ENCODE results near the gene CALCA. TPM values are rescaled to one million over a fixed set of nuclear protein-coding genes. Genes with fewer than 3 reads are reported as not detected.

The CALCA gene
- total and polyA plus RNA-seq, 2 of the 8 experiments (the other 6 are each of a cell fraction or from before 2014, with no cell fraction given), result 0.50 to 0.73 TPM

DNA sequence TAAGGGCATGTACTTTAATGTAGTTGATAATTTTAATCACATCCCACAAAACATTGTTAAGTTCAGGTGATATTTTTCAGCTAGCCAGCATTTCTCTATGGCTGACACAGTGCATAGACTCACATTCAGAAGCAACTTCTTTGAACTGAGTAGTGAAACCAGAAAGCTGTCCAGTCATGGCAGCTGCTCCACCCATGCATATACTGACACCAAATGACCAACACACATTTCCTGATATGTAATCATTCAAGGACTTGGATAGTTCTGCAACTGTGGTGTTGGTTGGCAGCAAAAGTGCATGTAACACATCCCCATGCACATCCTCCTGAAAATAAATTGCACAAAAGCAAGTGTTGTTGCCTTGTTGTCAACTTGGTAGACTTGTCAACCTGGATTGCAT is 39.7 kb downstream of the CALCA start:
- Histone ChIP-seq H4K5ac (ENCODE audit: insufficient read length, low read depth, low read length) (no peak overlapping the region), H2BK12ac (ENCODE audit: low read depth, low read length) (no peak overlapping the region), H3K9ac (replicated peaks in 1 of 4; ENCODE audit: extremely low read depth in 1 of 4, low read depth in 3 of 4, low read length in 3 of 4) (no peak overlapping the region), H3K23me2 (ENCODE audit: low read depth, low read length) (no peaks in the 10 kb centered on the region), H3K4me1 (replicated peaks in 1 of 4; ENCODE audit: control insufficient read depth in 3 of 4, insufficient read depth in 4 of 4, low read length in 3 of 4) (no peaks in the 10 kb centered on the region), H3K18ac (ENCODE audit: extremely low read depth, low read length) (no peak overlapping the region), H2BK120ac (replicated peaks; ENCODE audit: low read depth, low read length) (no peak overlapping the region), H3K79me2 (ENCODE audit: control insufficient read depth in 1 of 2, insufficient read depth in 2 of 2, low read length in 2 of 2) (no peaks in the 10 kb centered on the region), H4K91ac (replicated peaks; ENCODE audit: insufficient read length, low read length) (no peak overlapping the region), H3K9me3 (ENCODE audit: insufficient read depth in 2 of 2, low read depth in 1 of 2, low read length in 1 of 2) (peaks cover 0 to 10% of the 10 kb centered on the region in 2 experiments; a peak in 3 of 4 replicates), H3K27me3 (replicated peaks in 1 of 4; ENCODE audit: control insufficient read depth in 3 of 4, extremely low read depth in 1 of 4, insufficient read depth in 3 of 4, low read length in 3 of 4) (no peaks in the 10 kb centered on the region), H2AFZ (ENCODE audit: low read length) (no peak overlapping the region), H2AK5ac (ENCODE audit: low read depth, low read length) (no peak overlapping the region), H3K4me3 (ENCODE audit: extremely low read depth in 1 of 4, insufficient read depth in 2 of 4, low read depth in 3 of 4, low read length in 4 of 4) (no peak overlapping the region), H3K23ac (ENCODE audit: insufficient read length) (no peak overlapping the region), H3K79me1 (ENCODE audit: low read depth, low read length) (no peaks in the 10 kb centered on the region), H4K20me1 (replicated peaks in 1 of 2; ENCODE audit: control insufficient read depth in 1 of 2, insufficient read depth in 2 of 2, low read length in 2 of 2) (no peaks in the 10 kb centered on the region), H3K56ac (replicated peaks; ENCODE audit: insufficient read length, low read depth, low read length) (no peak overlapping the region), H2BK5ac (ENCODE audit: low read depth, low read length) (no peak overlapping the region), H3K14ac (ENCODE audit: insufficient read length) (no peak overlapping the region), H3K36me3 (ENCODE audit: control insufficient read depth in 2 of 4, insufficient read depth in 4 of 4, low read length in 3 of 4) (no peaks in the 10 kb centered on the region), H2BK15ac (ENCODE audit: low read length) (no peak overlapping the region), H3K4ac (replicated peaks; ENCODE audit: insufficient read length, low read depth, low read length) (no peak overlapping the region), H3K27ac (ENCODE audit: low read depth, low read length) (no peak overlapping the region), H4K8ac (ENCODE audit: extremely low read depth, insufficient read depth, low read length) (no peak overlapping the region), H2BK20ac (ENCODE audit: low read length) (no peak overlapping the region), H3K4me2 (ENCODE audit: insufficient read depth in 1 of 2, low read depth in 2 of 2, low read length in 2 of 2) (no peak overlapping the region)
- POLR2A ChIA-PET (ENCODE audit: partially characterized antibody), result no interaction called here
- CTCF ChIA-PET (ENCODE audit: partially characterized antibody), result no interaction called here
- TF ChIP-seq SAP30 (IDR thresholded peaks at IDR 0.05; ENCODE audit: insufficient read depth, insufficient replicate concordance, low read length) (no peak), RXRA (IDR thresholded peaks at IDR 0.05; ENCODE audit: insufficient read depth, low read depth, low read length) (no peak), RBBP5 (IDR thresholded peaks at IDR 0.05; ENCODE audit: borderline replicate concordance, low read depth, low read length) (no peak), JUN (IDR thresholded peaks at IDR 0.05; ENCODE audit: low read depth, low read length) (no peak), SP4 (IDR thresholded peaks at IDR 0.05; ENCODE audit: low read length) (no peak)
- no peak for FAIRE-seq
- no peak for DNase-seq (ENCODE audit: low read depth in 1 of 2, low spot score in 2 of 2)
